ENCODE measurements around the gene USP47.
A peak's percentile ranks its signal among the peaks of the same experiment; 100 is the strongest.

Gene USP47

GRCh38 chr11:12001186-12001585, 159.4 kb downstream of the USP47 start:
- DNase-seq (ENCODE audit: low spot score), result no peak

DNA sequence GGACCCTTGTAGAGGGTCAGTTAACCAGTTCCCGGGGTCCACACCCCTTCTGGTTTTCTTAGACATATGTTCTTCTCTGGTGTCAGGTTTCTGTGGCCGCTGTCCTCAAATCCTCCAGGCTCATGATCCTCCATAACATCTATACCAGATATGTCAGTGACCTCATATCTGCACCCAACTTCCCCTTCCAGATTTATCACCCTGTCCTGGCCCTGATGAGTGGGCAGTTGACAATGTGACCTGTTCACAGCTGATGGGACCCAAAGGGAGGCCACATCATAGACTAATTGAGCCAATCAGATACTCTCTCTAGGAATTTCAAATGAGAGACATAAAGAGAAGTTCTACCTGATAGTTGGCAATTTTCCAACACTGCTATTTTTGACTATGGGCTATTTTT, 161.6 kb downstream of the USP47 start:
- DNase-seq (ENCODE audit: low spot score), result no peak

DNA sequence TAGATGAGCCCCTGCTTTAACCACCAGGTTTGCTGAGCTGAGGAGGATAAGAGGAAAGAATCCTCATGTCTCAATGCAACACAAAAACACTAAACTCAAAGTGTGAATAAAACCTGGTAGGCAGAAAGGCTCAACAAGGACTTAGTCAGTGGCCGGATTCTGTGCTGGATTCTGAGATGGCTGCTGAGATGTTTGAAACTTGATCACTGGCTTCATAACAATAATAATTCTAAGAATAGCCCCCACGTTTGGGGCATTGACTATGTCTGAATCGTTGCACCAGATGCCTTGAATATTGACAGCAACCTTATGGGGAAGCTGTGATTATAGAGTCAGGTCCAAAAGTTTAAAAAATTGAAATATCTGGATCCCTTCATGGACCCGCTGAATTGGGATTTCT, 162.0 kb downstream of the USP47 start:
- no peak for DNase-seq (ENCODE audit: low spot score)

- no peak for DNase-seq (ENCODE audit: low spot score)
Measured at GRCh38 chr11:12005061-12005460, 163.3 kb downstream of the USP47 start.

GRCh38 chr11:12005476-12005875, 163.7 kb downstream of the USP47 start:
- no peak for DNase-seq (ENCODE audit: low spot score)

- DNase-seq (ENCODE audit: low spot score), result no peak
Measured at GRCh38 chr11:12006552-12007229, 164.9 kb downstream of the USP47 start.

DNA sequence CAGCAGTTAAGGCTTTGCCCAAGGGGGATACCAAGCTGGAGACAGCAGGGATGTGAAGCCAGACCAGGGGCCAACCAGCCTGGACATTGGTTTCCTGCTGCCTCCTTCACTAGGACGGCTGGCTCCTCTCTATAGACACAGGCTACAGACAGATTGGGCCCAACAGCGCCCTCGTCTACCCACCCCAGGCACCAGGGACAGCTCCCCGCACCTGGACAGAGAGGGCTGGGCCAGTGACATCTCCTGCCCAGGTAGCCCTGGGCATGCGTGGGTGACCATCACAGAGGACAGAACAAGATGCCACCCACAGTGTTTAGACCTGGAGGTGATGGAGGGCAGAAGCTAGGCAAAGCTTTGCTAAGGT, 165.4 kb downstream of the USP47 start:
- DNase-seq (ENCODE audit: low spot score), result no peak

DNA sequence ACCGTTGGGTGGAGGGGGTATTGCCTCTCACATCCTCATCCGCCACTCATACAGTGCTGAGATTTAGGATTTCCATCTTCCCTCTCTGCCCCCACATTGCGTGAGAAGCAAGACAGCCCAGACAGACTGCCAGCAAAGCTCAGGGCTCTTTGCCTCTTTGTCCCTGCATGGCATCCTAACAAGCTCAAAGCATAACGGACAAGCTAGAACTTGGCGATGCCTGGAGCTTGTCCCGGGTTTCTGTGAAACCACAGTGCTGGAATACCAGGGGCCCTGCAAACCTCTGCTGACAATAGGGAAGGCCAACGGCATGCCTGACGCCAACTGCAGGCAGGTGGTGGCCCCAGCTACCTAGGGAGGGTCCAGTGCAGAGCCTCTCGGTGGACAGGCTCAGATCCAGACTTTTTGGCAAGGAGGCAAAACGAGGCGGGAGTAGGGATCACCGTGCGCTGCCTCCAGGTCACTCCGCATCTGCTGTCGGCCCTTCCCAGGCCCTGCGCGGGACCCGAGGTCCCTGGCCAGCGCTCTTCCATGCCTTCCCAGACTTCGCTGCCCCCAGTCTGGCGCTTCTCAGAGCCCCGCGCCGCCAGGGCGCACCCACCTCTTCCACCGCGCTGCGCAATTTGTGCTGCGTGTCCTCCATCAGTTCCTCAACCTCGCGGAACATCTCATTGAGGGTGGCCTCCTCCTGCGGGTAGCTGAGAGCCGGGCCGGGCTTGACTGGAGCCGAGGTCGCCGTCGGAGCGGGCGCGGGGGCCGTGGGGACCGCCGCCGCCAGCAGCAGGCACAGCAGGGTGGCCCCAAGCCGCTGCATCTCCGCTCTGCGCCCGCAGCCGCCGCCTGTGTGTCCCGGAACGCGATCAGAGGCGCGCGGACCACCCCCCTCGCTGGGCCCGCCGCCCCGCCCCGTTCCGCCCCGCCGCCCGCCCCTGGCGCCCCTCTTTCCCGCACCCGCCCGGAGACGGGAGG, 166.3 kb downstream of the USP47 start, which contains the start of gene DKK3:
Gene DKK3 (minus strand): TSS at position 858 of the 969 bp plus-strand sequence. CDS start 44 bp downstream, at position 814.
- DNase-seq (ENCODE audit: low spot score), result peak; percentile 70

Measured in Ammon's horn (tissue), 1 donor.